GM21515 (cell line): ENCODE measurements around the gene FYB2.
"Not testable (repeated sequence)": the region's sequence is repeated elsewhere in the genome, so short reads cannot be mapped to it uniquely, and the experiment has no call there.

Experiments used
- ATAC-seq: cut with Tn5 transposase; IDR thresholded peaks from one replicate; pipeline ENCODE4 v1.9.1; 2021; ENCODE audit not compliant: unreplicated experiment

Gene FYB2

DNA sequence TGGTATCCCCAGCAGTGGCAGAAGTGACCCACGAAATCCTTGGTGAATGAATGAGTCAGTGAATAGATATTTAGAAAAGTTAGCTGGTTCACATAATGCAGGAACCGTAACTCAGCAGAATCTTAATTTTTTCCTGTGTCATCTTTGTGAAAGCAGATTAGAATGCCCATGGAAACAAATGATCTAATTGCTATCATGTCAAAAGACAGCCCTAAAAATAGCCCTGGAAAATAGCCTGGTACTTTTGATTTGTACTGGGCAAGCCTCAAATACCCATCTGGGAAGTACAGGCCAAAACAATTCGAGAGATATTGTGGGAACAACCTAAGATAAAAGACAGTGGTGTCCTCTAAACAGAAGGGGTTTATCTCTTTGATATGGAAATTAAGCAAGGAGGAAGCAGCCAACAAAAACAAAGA is 21.1 kb downstream of the FYB2 start:
- no peak for ATAC-seq

DNA sequence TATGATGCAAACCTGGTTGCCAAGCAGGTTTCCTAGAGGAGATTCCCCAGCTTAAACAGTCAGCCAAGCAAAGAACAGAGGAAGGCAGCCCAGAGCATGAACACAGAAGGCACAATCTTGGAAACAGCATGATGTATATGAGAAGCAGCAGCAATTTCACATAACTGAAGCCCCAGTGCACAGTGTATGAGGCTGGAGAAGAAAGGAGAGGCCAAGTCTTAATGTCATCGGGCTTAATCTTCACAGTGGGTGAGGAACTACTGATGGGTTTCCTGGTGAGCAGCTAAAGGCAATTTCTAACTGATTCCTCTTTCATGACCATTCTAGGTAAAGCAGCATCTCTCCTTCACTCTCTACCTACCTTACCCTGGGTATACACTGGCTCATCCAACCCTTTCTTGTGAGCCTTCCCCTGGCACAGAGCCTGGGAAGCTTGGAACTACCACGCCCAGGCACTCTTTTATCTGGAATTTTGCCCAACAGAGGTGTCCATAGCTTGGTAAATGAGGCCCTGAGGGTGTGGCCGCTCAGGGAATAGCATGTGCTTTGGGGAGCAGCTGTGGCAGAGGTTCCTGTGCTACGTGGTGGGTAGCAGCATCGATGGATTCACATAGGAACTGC is 22.0 kb downstream of the FYB2 start:
- no peak for ATAC-seq

DNA sequence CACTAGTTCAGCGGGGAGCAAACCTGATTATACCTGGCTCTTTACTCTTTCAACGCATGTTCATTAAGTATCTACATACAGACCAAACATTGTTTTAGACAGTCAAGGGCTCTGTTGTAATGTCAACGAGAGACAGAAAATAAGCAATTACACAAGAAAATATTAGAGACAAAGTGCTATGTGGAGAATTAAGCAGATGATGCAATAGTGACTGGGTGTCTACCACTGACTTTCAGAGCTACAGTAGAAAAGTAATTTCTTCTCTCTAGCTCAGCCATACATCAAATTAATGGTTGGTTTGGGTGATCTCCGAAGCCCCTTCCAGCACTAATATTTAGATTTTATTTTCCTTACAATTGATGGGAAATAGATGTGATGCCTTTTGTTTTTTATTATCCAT is 23.3 kb downstream of the FYB2 start:
- no peak for ATAC-seq

DNA sequence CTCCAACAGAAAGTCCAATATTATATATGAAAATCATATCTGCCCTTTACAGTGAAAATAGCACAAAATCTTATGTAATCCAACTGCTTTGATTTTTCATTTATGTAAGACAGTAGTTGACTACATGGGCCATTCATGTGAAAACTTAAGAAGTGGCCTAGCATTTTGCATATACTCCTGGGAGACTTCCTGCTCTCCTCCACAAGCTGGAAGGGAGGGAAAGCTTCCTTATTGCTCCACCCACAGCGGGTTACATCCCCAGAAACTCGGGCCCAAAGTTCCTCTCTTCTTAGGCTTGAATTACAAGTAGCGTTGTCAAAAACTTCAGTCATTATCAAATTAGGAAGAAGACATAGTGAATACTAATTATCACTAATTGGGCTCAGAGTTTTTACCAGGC is 29.2 kb downstream of the FYB2 start:
- ATAC-seq = no peak

DNA sequence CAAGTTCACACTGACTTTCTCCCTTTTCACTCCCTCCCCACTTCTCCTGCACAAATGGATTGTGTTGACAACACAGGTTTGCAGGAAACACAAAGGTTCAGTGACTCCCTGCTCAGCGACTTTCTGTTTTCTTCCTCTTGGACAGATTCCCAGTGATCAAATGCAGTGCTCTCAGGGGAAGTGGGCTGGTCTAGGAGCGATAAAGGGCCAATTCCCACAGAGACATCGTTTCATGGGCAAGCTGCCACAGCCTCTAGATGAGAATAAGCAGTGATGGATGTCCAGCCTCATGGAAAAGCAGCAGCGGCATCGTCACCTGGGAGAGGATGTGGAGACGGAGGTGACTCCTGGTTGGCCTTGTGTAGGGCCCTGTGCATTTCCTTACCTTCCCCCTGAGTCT is 30.6 kb downstream of the FYB2 start:
- ATAC-seq = no peak

DNA sequence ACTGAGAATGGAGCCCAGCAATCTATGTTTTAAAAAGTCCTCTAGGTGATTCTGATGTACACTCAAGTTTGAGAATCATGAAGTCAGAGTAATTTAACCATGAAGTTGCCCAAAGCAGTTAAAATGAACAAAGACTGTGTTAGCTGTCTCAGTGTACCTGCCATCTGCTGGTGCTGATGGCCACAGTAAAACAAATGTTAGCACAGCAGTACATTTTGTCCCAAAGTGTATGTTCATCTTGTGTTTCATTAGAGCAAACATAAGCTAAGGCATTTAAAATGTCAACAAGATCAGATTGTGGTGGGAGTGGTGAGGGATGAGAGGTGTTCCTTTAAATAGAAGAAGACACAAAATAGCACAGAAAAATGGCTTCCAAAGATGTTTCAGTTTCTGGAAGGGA is 31.1 kb downstream of the FYB2 start:
- no peak for ATAC-seq

DNA sequence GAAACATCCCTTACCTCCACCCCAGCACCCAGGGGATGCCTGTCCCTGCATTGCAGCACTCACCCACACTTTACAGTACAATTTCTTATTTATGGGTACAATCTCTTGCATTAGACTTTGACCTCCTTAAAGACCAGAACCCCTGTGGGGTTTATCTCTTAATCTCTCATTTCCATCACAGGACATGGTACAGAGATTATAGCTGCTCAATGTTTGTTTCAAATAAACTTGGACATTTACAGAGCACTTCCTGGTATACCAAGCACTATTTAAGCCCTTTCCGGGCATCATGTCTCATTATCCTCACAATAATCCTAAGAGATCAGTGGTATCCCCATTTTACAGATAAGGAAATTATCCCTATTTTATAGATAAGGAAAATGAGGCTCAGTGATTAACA is 31.9 kb downstream of the FYB2 start:
- no peak for ATAC-seq

DNA sequence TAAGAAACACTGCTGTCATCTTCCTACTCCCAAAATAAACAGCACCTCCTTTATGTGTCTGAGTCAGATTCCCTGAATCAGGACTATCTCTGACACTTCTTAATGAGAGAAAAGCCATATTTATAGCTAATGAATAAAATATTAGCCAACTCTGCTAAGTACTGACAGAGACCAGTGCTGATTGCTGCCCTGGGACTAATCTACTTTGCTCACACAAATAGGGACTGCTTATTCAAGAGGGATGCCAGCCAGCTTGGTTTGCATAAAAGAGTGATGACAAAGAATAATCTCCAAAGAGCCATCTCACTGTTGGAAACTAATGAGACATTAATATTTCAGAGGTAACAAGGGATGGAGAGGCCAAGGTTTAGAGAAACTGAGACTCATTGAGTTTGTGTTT is 36.4 kb downstream of the FYB2 start:
- ATAC-seq = no peak

DNA sequence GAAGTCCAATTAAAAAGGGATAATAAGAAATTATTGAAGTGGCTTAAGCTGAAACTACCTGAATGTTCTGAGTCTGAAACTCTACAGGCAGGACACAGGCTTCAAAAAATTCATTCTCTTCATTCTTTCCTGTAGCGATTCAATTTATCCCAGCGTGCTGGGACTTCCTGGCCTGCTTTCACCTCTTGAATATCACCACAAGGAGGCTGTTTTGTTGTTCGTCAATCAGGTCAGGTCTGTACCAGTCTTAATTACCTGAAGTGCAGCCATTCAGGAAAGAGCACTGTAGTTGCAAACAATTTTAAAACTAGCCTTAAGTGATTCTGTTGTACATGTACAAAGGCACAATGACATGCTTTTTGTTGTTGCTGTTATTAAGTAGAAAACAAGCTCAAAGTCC is 38.4 kb downstream of the FYB2 start:
- ATAC-seq = no peak

DNA sequence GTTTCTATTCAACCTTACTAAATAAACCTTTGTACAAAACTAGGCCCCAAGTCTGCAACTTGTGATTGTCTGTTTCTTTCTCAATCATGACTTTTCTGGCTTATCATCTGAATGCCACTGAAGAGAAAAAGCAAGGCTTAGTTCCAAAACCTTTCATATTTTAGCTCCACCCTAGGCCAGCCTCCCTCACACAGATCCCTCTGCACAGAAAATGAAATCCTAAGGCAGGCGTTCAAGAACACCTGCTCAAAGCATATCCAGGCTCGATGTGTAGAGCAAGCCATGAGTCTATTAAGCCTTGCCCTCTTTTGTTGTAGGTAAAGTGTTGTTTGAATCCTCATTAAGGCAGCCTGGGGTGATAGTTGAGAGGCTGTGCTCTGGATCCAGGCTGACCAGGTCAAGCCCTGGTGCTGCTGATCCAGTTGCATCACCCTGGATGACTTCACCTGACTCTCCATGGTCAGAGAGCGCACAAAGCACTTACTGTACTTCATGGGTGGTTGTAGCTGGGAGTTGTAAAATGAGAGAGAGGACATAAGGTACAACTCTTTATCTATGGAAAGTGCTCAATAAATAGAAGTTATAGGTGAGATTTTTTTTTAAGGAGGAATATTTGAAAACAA is 39.0 kb downstream of the FYB2 start:
- ATAC-seq = no peak

DNA sequence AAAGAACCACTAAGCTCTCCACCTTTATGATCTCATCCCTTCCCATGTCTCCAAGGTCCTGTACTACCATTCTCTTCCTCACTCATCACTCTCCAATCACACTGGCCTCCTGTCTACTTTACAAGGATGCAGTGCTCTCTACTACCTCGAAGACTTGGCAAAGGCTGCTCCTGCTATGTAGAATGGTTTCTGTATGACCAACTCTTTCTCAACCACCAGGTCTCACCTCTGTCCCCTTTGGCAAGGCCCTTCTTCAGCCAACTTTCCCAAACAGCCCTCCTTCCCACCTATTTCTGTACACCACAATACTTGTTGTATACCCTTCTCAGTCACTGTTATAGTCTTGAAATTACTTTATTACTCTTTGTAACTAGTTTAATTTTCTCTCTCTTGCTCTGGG is 41.2 kb downstream of the FYB2 start:
- no peak for ATAC-seq

DNA sequence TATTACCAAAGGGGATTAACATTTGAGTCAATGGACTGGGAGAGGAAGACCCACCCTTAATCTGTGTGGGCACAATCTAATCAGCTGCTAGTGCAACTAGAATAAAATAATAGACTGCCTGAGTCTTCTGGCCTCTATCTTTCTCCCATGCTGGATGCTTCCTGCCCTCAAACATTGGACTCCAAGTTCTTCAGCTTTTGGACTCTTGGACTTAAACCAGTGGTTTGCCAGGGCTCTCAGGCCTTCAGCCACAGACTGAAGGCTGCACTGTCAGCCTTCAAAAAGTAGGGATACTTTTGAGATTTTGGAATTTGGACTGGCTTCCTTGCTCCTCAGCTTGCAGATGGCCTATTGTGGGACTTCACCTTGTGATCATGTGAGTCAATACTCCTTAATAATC is 44.5 kb downstream of the FYB2 start:
- ATAC-seq = not testable (repeated sequence)

DNA sequence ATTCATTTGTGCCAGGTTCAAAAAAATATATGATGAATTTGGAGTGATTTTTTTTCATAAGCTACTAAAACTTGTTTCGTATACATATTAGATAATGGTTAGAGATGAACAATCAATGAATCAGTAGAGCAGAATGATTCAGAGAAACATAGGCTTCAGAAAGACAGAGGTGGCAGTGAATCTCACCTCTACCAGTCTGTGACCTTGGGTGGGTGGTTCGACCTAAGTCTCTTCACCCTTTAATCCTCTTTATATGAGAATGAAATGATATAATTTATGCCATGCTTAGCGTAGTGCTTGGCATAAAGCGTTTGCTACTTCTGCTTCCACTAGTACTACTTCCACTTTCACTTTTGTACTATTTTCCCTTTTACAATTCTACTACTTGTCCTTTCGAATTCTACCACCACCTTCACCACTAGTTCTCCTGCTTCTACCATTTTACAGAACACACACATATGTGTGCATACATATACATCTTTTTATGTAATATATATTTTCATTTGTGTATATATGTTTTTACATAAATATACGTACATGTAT is 45.1 kb downstream of the FYB2 start:
- no peak for ATAC-seq

DNA sequence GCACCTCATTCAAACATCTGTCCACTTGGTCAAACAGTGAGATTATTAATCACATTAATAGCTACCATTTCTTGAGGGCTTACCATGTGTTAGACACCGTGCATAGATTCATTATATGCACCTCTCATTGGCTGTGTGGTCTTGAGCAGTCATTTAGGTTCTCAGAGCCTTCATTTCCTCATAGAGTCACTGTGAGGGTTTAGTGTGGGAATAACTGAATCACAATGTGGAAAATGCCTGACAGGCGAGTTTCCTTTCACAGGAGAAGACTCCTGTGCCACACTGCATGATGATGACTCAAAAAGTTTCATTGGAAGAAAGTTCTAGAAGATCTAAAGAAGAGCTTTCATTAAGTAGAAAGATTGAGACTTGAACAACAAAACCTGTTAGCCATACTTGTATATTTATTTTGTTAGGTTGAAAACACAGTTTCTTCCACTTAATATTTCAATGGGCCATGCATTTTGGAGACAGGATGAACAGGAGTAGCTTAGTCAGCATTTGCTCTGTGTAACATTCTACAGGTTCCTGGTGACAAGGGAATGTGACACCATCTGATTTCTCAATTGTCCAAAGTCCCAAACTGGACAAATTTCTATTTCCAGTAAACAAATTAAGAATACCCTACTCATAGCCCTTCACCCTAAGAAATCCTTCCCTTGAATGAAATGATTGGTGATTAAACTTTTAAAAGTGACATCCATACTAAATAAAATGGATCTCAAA is 45.7 kb downstream of the FYB2 start:
- no peak for ATAC-seq

DNA sequence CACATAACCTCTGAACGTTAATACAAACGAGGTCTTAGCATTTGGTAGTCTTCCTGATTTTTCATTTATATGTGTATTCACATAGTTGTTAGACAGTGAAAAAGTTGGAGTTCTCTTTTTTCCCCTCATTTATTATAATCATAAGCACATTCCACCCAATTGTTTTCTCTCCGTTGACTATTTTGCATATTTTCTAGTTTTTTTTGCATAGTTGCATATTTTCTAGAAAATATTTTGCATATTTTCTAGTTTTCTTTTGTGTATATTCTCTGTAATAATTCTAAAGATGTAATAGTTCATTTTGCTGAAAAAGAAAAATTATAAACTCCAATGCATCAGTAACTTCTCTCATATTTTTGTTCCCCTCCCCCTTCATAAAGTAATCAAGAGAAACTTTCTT is 47.5 kb downstream of the FYB2 start:
- no peak for ATAC-seq

DNA sequence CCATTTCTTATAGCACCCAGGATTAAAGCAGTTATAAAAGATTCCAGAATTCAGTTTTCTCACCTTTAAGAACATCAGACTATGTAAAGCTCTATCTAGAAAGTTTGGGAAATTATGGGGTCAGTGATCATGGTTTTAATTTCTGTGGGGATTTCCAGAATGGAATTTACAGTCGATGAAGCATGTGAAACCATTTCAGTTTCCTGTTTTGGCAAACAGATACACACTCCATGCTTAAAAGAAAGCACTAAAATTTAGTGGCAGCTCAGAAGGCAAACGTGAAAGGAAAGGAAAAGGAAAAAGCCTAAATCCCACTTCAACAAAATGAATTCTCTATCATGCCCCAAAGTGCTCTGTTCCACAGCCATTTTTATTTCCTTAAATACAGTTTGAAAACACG is 60.4 kb downstream of the FYB2 start:
- ATAC-seq = no peak

DNA sequence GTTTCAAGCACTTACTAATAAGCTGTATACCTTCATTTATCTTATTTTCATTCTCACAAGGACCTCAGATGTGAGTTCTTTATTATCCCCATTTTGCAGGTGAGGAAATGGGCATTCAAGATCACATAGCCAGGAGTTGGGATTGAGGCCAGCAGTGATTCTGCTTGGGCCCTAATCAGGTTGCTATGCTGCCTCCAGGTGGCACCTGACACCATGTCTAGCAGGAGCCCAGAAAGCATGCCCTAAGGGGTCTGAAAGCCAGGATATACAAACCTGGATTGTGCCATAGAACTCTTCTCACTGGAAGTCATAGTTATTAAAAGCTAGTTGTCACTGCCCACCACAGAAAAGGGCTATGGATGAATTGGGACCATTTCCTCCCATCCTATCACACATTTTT is 61.1 kb downstream of the FYB2 start:
- ATAC-seq = no peak

DNA sequence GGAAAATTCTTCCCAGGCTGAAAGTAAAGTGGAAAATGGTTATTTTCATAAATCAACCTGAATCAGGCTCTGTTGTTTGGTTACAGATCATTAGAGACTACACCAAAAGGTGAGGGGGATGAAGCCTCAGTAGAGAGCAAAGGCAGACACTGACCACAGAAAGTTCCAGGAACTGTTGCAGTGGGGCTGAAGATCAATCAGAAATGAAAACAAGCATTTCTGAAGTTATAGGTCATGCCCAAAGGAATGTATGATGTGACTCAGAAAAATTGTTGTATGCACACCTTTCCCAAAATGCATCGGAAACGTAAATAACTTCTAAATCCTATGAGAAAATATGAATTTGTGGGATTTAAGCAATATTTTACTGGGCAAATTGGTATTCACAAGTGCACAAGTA is 63.3 kb downstream of the FYB2 start:
- ATAC-seq = no peak

DNA sequence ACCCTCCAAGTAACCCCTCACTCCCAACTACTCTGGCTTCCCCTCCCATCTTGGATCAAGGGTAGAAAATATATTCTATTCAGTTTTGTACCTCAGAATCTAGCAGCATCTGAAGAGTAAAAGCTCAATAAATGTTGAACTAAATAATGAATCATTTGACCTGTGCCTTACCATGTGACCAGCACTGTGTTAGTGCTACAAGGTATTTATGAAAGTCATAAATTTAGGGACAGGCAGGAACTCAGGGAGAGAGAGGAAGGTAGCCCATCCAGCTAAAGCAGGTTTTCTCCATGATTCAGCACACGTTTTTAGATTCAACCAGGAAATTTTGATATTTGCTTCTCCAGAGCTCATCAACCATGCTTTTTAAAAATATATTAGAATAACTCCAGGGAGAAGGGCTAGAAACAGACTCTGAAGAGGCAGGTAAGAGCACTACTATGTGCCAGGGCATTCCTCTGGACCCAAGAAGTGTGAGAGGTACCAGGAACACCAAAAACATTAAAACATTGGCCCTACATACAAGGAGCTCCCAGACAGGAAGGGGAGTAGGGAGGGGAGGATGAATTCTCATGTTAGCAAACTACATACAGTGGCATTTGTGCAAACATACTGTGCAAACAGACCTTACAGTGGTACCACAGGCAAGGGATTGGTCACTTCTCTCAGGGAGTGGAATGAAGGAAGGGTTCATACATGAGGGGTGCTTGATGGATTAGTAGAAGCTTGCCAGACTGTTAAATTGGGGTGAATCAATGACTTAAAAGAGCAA is 64.3 kb downstream of the FYB2 start:
- ATAC-seq = no peak

DNA sequence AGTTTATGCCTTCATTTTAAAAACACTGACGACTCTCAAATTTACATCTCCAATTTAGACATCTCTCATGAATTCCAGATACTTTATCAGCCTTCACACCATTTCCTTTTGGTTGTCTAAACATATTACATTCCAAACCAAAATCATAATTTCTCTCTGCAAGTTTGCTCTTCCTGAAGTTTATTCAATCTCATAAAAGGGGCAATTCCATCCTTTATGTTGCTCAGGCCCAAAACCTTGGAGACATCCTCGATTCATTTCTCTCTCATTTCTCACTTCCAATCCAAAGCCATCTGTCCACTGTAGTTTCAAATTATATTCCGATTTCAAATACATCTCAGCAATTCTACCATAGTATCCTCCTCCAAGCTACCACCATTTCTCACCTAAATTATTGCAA is 74.0 kb downstream of the FYB2 start:
- no peak for ATAC-seq

DNA sequence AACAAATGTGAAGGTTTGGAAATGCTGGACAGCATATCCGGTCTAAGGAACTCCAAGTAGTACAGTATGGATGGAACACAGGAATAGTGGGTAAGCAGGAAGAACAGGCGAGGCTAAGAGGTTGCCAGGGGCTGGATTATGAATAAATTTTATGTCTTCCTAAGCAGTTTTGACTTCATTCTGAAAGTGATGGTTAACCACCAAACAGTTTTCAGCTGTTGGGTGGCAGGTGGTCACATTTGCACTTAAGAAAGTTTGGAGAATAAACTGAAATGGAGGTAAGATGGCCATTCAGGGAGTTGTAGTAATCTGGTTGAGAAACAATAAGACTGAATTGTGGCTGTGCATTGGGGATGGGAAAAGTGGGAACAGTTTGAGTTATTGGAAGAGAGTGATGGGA is 90.2 kb downstream of the FYB2 start:
- ATAC-seq = no peak

DNA sequence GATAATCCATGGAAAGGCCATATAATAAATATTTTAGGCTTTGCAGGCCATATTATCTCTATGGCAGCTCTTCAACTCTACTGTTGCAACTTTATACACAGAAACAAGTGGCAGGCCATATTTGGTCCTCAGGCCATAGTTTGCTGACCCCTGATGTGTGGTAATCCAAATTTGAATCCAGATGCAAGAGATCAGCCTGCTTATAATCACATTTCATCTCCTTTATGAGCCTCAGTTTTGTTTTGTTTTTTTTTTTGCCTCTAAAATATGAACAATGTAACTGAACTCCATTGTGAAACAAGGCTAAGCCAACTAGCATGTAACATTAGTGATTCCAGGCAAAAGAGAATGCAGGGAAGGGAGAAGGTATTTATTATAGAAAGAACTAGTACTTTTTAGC is 92.5 kb downstream of the FYB2 start:
- no peak for ATAC-seq
